NCI-H187 treated with DMSO at 0.1 percent for 48 hours (cell line): Measurements from ENCODE around the gene DDX41.
"Not testable (repeated sequence)": the region's sequence is repeated elsewhere in the genome, so short reads cannot be mapped to it uniquely, and the experiment has no call there.

Experiments
- DNase-seq: peaks from one replicate; lab custom pipeline; 2025; lab: John Stamatoyannopoulos, UW

The DDX41 gene

DNA sequence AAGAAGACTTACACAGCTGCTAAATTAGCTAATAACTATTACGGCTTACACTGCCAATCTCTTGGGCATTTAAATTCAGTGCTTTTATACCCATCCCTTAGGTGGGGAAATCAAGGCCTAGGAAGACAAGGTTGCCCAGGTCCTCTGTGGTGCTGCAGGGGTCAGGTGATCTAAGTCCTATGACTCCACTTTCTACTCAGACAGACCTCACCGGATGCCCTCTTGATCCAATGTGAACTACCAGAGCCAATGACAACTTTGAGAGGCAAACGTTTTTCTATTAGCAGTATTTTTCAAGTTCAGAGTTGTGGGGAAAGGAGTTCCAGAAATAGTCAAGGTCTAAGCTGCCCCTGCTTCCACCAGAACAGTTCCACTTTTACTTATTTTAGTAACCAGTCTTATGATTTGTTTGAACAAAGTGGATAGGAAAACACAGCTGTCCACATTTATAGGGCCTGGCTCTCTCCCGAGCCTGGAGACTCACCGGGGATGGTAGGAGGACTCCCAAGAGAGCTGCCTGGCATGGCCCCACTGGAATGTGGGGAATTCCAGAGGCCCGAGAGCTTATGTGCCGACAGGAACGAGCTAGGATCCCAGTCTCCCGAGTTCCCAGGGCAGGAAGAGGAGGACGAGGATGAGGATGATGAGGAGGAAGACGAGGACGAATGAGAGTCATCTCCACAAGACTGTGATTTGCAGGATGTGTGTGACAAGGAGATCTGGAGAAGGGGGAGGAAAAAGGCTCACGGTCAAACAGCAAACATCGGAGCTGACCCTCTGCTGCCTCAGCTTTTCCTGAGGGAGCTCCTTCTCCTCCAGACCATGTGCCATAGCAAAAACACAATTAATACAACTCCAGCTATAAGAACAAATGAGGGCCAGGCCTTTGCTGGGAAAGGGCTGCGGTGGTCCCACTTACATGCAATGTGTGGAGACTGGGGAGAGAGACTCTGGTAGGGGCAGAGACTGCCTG lies 20.9 kb upstream of the DDX41 start:
- no peak for DNase-seq

DNA sequence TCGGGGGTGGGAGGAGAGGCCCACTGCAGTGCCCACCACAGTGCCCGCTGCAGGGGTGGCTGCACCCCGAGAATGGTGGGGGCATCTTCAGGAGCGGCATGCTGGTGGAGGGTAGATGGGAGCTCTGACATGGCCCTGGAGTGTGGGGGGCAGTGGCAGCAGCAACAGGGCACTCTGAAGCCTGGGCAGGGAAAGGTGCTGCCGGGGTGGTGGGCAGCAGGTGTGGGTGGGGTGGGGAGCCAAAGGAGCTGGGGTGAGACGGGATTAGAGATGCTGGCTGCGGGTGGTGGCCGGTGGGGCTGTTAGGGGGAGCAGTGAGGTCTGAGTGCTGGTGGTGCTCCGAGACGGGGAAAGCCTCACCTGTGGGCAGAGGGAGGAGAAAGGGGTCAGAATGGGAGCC lies 19.6 kb upstream of the DDX41 start:
- DNase-seq = no peak

DNA sequence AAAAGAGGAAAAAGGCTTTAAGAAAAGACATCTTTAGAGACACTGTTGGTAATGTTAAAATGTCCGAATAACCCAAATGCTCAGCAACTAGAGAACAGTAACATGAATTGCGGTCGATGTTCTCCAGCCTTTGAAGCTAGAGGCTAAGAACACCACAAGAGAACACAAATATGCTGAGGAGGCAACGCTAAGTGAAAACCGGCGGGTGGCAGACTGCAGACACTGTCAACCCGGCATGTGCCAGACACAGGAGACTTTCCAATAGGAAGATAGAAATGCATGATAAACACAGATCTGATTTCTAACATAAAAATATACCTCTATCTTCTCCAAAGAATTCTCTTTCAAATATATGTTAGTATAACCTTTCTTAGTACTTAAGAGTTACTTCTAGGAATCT lies 18.4 kb upstream of the DDX41 start:
- no peak for DNase-seq

DNA sequence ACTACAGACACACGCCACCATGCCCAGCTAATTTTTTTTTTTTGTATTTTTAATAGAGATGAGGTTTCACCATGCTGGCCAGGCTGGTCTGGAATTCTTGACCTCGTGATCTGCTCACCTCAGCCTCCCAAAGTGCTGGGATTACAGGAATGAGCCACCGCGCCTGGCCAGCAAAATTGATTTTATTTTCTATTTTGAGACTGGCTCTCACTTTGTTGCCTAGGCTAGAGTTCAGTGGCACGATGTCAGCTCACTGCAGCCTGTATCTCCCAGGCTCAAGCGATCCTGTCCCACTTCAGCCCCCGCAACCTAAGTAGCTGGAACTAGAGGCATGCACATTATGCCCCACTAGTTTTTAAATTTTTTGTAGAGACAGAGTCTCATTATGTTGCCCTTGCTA lies 17.7 kb upstream of the DDX41 start:
- not testable (repeated sequence) for DNase-seq

DNA sequence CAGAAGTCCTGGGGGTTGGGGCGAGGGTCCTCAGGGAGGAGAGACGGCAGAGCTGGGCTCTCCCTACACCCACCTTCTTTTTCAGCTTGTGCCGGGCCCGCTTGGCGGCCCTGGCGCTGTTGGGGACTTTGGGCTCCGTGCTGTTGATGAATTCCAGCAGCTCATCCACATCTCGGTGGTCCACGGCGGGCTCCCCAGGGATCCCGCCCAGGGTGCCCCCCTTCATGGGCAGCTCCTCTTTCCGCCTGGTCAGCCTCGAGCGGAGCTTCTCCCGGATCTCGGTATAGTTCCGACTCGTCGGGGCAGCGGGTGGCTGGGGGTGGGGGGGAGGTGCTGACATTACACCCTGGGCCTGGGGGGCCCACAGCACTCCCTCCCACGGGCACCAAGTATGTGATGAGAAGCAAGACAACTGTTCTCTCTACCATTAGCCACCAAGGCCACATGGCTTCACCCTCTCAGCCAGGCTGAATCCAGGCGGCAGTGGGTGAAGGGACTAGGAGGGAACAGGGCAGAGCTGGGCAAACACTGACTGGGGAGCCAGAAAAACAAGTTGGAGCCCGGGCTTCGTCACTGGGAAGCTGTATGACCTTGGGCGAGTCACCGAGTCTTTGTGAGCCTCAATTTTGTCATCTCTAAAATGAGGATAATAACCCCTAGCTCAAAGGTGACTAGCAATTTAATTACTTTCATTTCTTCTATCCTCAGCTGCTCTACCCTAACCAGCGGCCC lies 14.6 kb upstream of the DDX41 start:
- no peak for DNase-seq

DNA sequence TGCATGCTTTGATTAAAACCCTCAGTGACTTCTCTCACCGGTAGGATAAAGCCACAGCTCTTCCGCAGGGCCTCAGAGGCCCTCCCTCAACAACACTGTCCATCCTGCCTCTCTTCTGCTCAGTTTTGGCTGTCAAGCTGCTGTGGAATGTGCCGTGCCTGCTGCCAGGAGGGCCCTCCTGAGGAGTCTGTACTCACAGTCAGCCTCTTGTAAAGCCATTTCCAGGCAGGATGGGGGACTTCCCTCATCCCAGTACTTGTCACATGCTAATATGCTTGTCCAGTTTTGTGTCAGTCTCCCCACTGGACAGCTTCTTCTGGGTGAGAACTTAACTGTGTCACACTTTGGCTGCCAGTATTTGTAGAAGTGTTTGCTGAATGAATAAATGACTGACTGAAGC lies 13.9 kb upstream of the DDX41 start:
- no peak for DNase-seq

DNA sequence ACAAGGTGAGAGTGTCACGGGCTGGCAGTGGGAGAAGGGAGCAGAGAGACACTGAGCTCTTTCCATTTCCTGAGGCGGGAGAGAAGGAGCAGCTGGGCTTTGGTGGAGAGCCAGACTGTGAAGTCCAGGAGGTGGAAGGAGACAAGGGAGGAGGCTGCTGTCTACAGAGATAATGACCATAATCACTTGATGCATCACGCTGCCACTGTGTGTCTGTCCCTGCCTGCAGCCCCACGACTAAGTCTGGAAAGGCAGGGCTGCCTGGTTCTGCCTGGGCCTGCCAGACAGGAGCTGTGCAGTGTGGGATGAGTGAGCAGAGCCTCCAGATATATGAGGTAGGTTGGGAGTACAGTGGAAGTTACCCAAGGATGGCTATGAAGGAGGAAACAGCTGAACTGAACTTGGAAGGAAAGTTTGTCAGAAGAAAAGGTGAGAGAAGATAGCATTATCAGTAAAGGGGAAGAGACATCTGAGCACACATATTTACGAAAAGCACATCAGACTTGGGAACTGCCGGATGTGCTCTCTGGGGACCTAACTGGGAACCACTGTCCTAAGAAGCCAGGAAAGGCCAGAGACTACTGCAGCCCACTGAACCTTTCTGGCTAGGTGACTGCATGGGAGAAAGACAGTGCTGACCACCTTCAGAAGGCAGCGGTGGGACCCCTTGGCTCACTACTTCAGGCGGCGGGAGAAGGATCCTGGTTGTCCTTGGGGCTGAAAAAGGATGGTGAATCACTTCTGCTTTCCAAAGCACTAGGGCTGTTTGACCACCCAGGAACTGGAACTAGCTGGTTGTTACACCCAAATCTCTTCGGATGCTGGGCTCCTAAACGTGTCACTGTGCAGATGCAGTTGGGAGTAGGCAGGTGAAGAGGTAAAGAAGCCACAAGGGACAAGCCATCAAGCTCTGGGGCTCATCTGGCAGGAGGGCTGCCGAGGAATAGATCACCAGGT lies 12.8 kb upstream of the DDX41 start:
- DNase-seq = no peak

DNA sequence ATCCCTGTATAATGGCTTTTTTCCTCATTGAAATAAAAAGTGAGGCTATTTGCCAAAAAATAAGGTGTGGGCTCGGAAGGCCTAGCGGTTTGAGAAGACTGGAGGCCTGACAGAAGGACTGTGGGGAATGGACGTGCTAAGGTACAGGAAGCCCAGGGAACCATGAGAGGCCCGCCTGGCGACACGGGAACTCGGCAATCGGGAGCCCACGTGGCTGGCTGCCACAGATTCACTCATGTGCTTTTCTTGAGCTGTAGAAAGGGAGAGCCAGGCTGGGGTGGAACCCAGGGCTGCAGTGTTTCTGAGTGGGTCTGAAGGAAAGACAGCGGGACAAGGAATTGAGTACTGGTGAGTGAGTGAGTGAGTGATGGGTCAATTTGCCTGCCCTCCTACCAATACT lies 11.9 kb upstream of the DDX41 start:
- no peak for DNase-seq

DNA sequence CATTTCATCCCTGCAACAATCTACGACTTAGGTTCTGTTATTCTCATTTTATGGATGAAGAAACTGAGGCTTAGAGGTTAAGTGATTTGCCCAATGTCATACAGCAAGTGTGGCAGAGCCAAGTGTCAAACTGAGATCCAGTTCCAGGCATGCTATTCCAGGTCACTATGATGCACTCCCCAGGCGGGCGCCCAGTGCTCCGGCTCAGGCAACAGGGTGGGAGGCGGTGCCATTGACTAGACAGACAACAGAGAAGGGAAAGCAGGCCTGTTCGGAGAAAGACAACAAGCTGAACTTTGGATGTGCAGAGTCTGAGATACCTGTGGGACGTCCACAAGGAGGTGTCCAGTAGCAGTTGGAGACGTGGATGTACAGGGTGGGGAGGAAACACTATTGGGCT lies 10.8 kb upstream of the DDX41 start:
- no peak for DNase-seq

DNA sequence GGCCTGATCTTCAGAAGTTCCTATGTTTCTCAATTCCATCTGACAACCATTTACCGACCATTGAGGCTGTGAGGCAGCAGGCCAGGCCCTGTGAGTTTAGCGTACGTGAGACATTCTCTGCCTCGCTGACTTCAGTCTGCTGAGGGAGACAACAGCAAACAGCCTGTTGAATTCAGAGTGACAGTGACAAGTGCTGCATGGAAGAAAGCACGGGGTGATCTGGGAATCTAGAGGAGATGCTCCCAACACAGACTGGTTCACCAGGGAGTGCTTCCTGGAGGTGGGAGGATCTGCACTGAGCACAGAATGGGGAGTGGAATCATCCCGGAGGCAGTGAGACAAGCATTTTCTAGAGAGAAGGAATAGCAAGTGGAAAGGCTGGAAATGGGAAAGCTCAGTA lies 10.0 kb upstream of the DDX41 start:
- no peak for DNase-seq

DNA sequence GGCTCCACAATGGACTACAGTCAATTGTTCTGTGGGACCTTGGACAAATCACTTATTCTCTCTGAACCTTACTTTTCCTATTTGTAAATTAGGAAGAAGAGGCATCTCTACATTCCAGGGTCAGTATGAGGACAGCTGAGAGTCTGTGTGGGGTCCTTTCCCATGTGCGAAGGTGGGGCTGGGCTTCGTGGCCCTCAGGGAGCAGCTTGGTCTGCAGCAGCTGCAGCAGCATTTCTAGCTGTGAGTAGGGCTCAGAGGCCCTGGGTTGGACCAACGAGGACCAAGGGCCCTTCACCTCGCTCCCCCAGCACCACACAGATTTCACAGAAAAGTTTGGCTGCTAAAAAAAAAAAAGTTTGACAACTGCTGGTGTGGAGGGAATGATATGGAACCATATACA lies 9.4 kb upstream of the DDX41 start:
- DNase-seq = no peak

DNA sequence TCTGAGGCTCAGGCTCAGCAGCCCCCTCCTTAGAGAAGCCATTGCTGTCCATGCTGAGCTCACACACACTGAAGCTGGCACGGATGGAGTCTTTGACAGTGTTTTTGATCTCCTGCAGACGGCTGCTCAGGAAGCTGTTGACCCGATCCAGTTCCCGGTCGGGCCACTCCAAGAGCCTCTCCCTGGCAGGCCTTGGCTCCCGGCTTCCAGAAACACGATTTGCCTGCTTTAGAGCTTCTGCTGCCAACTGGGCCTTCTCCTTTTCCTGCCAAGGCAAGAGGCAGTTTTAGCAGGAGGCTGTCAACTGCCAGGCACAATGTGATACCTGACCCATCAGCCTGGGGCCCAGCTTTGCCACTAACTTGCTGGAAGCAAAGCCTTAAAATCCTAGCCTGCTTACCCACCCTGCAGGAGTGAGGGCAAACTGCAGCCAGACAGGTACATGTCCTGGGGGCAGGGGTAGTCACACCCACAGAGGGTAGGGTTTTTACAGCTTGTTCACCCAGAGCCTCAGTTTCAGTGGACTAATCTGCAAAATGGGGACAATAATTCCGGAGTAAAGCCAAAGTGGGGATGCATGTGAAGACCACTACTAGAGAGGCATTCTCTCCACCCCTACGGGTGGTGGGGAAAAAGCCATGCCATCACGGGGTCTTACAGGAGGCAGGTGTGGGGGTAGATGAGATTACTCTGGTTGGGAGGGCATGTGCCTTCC lies 8.3 kb upstream of the DDX41 start:
- DNase-seq = no peak

DNA sequence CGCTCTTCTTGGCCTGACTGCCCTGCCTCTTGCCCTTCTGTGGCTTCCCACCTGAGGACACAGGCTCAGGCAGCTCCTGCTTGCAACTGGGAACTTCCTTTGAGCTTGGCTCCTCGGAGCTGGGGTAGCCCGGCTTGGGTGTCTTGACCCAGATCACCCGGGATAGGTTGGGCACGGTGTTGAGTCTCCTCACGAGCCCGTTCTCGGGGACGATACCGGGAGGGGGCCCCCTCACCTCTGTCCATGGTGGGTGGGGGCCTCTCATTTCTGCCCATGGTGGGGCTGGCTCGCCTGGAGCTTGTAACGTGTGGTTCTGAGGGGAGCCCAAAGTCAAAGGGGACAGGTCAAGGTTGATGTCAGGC lies 7.8 kb upstream of the DDX41 start:
- DNase-seq = no peak

DNA sequence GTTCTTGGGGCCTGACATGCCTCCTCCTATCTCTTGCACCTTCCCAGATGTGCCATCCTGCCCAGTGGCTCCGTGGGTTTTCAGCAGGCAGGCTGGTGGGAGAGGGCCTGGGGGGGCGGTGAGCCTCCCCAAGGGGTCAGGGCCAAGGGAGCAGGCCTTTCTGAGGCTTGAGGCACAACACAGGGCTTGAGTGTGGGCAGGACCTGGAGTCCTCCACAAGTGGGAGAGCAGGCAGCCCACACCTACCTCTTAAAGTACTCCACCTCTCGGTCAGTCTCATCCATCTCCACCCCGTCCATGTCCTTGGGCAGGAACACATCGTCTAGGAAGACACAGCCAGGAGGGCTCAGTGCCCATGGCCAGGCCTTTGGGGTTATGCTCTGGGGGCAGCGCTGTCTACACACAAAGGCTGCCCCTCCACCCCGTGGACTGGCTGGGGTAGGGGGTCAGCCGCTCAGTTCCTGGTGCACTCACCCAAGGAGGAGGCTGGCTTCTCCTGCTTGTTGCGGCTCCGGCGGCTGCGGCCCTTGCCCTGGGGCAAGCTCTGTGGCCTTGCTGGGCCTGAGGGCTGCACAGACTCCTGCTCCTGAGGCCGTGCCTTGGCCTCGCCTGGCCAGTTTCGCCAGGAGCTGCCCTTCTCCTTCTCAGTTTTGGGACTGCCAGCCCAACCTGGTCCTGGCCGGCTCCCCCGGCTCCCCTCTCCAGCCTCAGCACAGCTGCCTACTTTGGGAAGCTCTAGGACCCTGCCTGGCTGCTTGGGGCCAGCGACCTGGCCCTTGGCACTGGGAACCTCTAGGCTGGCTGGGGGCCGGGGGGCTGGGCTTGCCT lies 7.2 kb upstream of the DDX41 start:
- DNase-seq = no peak

DNA sequence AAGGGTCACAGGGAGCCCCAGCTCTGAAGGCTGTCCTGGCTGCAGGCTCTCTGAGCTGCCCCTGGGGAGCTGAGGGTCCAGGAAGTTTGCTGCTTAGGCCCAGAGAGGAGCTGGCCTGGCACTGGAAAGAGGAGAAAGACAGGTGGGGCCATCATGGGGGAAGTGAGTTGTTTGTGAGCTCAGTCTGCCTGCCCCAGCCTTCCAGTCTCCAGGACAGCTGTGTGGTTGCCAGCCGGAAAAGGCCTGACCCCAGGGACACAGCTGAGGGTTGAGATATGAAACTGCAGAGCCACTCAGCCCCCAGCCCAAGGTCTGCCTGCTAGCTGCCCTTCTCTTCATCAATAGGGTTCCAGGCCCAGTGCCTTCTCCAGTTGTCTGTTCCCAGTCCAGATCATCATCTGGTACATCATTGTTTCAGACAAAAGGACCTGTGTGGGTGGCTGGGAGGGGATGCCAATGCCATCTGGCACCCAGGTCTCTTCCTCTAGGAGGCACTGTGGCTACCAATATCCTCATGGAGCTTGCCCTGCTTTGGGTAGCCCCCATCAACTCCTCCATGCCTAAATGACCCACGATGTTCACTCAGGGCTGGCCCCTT lies 4.3 kb upstream of the DDX41 start:
- no peak for DNase-seq

DNA sequence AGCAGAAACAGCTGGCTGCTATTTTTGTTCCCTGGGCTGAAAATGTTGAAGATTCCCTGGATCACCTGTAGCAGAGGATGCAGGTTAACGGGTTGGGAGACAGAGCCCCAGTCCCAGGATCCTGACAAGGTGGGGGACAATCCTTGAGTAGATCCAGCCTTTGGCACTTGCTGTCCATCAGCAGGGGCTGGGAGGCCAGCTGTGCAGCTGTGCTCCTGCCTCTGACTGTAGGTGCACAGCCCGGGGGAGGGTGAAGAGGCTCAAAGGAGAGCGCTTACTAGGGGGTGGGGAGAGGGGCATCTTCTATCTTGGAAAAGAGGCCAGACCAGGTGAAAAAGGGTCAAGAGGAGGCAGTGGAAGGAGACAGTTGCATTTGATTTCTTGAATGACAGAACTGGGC lies 3.5 kb upstream of the DDX41 start:
- no peak for DNase-seq

DNA sequence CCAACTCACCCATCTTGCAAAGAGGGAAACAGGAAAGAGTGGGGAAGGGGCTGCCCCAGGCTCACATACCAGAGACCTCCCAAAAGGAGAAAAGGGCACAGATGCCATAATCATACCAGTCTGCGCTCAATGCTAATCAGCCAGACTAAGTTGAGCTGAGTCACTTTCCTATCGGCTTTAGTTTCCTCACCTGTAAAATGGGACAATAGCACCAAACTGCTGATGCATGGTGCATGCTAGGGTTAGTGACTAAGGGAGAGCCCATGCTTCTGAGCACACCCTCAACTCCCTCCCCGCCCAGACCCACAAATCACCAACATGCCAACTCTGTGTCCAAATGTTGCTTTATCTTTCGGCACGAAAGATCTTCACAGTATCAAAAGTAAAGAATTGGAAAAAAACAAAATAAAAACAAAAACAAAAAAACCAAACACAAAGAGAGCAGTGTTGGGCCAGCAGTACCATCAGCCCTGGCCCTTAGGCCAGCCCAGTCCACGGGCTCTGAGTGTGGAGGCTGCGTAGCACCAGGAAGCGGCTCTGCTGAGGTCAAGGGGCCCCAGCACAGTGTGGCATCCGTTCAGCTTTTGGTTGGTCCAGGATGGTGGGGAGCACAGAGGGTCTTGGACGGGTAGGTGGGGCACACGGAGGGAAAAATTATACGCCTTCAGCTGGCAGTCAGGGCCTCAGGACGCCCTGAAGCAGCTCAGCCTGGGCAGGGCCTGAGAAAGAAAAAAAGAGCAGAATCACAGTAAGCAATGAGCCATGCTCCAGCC lies 2.9 kb upstream of the DDX41 start:
- DNase-seq = no peak

DNA sequence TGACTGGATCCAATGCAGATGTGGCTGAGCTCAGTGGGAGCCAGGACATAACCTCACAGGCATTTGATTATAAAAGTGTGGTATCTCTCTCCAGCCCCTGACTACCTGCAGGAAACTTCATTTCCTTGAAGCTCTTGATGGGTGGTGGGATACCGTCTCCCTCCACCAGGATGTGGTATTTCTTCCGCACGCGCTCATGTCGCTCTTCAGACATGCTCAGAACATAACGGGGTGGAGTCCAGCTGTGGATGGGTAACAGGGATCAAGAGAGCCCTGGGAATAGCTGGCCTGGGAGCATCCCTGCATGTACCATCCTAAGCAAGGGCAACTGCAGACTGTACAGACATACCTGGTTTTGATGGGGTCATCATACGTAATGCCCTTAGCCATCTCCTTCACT lies 1.2 kb downstream of the DDX41 start:
- no peak for DNase-seq

DNA sequence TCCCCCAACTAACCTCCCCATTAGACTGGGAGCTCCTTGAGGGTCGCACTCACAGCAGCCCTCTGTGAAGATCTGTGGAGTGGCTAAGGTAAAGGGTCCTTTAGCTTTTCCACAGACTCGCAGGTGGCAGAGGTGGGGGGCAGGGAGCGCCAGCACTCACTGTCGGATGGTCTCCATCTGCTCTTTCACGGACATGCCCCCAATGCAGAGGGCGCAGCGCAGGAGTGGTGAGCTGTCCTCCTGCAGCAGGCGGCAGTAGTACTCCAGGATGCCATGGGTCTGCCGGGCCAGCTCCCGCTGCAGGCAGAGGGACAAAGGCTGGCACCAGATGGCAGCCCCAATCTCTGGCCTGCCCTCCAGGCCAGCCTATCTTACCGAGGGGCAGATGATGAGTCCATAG lies 2.2 kb downstream of the DDX41 start:
- no peak for DNase-seq

DNA sequence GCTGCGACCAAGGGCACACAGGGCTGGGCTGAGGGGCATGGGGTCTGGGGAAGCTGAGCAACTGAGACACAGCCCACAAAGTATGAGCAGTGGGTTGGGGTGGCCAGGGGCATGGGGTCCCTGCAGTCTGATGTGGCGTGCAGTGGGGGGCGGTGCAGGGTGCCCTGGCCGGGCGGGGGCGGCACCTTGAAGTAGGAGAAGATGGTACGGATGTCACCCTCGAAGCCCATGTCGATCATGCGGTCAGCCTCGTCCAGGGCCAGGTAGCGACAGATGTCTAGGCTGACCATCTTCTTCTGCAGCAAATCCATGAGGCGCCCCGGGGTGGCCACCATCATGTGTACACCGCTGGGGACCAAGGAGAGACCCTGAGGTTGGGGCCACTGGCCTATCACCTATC lies 3.3 kb downstream of the DDX41 start:
- DNase-seq = no peak
